ENCODE data around the gene FRMD4A.
"Not testable (repeated sequence)": the region's sequence is repeated elsewhere in the genome, so short reads cannot be mapped to it uniquely, and the experiment has no call there.

The FRMD4A gene

DNA sequence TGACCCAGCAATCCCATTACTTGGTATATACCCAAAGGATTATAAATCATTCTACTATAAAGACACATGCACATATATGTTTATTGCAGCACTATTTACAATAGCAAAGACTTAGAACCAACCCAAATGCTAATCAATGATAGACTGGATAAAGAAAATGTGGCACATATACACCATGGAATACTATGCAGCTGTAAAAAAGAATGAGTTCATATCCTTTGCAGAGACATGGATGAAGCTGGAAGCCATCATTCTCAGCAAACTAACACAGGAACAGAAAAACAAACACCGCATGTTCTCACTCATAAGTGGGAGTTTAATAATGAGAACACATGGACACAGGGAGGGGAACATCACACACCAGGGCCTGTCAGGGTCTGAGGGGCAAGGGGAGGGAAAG is 434.6 kb downstream of the FRMD4A start:
- not testable (repeated sequence) for DNase-seq

DNA sequence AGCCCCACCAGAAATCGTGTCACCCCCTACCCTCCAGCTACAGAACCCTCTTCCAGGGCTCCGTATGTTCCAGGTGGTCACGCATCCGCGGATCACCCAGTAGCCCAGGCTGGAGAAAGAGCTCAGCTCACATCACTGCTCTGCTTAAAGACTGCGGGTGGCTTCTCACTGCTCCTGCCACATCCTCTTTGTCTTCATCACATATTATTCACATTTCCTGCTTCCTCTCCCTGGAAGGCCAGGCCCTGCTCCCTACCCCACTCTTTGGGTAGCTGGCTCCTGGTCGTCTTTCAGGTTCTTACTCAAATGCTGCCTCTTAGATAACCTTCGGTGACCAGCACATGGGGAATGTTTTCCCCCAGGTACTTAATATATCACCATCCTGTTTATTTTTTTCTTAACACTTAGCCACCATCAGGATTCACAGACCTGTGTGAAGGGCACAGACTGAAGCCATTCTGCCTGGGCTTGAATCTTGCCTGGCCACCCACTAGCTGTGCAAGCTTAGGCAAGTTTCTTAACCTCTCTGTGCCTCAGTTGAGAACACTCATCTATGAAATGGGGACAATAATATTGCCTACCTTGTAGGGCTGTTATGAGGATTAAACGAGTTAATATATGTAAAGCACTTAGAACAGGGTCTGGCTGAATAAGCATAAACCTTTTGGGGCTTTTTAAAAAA is 436.2 kb downstream of the FRMD4A start:
- no peak for DNase-seq

DNA sequence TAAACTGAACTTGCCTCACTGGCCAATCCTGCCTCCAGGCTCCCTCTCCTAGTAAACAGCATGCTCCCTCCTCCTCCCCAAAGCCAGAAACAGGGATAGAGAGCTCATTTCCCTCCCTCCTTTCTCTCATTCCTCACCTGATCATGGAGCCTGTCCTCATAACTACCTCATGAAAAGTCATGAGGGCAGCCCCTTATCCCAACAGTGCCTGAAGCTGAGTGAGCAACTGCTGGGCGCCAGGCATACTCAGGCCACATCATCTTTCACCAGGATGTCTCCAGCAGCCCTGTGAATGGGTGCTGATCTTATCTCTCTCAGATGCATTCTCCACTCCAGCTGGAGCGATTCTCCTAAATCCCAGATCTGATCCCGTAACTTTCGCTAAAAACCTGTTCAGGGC is 436.8 kb downstream of the FRMD4A start:
- DNase-seq, result no peak

DNA sequence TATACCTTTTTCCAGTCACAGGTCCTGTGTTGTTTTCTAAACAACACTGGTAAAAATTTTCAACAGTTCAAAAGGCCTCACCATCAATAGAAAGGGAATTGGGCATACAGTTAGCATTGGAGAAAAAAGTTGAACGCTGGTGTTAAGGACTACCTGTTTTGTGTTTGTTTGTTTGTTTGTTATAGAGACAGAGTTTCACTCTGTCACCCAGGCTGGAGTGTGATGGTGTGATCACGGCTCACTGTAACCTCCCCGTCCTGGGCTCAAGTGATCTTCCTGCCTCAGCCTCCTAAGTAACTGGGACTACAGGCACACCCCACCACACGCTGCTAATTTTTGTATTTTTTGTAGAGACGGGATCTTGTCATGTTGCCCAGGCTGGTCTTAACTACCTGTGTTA is 437.9 kb downstream of the FRMD4A start:
- DNase-seq, result no peak

DNA sequence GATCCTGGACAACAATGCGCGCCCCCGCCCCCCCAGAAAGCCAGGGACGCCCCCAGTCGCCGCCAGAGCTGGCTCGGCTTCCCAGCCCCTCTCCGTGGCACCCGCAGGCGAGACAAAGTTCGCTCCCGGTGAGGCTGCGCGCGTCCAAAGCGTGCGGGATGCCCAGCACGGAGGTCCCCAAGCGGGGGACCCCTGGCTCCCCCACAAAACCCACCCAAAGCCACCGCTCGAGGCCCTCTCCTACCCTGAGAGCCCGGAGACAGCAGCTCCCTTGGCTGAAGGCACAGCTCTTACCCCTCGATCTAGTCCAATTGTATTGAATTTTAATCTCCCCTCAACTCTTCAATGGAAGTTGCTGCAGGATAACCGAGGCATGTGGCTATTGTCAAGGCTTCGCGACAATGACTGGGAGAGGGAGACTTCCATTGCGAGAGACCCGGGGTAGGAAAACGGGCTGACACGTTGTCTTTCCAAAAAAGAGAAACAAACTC is 438.7 kb downstream of the FRMD4A start:
- no peak for DNase-seq

DNA sequence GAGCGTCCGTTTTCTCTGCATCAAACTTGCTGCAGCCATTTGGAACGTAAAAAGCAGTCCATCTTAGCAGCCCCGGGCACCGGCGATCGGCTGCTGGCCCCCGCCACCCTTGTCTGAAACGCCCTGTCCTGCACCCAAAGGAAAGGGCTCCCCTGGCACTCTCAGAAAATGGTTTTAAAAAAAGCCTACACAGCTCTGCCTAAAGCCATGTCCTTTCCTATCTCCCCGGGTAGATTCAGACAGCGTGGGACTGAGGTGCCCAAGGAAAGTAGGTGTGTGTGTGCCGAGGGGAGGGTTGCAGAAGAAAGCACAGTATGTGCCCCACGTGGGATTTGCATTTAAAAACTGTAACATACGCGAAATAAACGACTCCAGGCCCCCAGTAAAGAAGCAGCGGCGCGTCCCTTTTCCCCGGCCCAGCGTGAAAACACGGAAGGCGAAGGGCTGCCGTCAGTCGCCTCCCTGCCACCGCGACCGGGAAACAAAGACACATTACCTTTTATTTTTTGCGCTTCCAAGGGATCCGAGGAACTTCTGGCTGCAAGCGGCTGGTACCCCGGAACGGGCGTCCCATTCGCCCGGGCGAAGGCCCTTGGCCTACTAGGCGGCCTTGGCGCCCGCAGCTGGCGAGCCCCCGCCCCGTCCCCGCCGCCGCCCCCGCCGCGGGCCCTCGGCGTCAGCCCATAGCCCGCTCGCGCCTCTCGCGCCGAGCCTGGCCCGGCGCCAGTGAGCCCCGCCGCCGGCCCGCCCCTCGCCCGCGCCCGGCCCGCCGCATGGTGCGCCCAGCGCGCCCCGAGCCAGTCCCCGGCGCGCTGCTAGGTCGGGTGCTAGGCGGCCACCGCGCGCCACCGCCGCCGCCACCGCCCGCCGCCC is 439.4 kb downstream of the FRMD4A start:
- DNase-seq, result no peak

DNA sequence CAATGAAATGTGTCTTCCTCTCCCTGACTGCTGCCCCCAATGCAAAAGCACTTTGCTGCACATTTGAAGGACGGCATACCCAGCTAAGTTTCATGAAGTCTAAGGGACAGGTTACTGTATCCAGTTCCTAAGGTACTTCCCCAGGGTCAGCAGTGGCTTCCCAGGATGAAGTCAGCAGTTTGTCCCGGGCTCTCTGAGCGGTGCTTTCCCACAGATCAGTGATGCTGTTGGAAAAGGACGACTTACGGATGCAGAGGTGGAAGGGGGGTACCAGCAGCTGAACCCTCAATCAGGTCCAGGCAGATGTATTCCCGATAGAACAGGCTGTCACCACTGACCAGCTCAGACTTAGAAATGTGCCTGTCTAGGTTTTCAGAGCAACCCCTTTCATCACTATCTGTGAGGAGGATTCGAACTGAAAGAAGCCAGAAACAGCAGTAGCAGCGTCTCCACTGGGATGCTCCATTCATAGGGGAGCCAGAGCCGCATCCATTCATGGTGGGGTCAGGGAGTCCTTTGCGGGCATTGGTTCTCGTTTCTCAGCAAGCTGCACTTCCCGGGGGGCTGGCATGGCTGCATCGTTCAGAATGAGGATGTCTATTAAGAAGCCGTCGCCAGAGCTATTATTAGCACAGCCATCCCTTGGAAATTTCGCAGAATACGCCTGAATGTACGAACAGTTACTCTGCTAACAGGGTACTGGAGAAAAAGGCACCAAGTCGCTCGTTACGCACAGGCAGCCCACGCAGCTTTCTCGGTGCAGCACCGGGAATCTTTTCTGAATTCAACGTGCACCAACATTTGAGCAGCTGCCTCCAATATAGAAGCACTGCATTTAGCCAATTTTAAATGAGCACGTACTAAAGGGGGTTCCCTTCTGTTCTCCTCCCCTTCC is 440.2 kb downstream of the FRMD4A start:
- DNase-seq, result no peak

DNA sequence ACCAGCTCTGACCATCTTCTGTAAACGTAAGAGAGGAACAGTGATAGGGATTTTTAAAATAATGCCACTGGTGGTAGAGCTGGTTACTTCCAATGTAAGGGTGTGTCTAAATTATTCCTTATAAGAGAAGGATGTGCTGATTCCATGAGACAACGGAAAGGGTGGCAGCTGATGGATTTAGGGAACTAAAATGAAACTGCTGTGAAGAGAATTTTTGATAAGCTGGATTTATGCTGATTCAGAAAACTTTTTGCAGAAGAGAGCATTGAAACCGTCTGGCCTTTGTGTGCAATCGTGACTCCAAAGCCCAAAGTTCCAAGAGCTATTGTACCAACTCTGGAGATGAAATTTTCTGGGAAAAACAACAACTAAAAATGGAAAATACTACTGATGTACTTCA is 443.0 kb downstream of the FRMD4A start:
- DNase-seq, result no peak

DNA sequence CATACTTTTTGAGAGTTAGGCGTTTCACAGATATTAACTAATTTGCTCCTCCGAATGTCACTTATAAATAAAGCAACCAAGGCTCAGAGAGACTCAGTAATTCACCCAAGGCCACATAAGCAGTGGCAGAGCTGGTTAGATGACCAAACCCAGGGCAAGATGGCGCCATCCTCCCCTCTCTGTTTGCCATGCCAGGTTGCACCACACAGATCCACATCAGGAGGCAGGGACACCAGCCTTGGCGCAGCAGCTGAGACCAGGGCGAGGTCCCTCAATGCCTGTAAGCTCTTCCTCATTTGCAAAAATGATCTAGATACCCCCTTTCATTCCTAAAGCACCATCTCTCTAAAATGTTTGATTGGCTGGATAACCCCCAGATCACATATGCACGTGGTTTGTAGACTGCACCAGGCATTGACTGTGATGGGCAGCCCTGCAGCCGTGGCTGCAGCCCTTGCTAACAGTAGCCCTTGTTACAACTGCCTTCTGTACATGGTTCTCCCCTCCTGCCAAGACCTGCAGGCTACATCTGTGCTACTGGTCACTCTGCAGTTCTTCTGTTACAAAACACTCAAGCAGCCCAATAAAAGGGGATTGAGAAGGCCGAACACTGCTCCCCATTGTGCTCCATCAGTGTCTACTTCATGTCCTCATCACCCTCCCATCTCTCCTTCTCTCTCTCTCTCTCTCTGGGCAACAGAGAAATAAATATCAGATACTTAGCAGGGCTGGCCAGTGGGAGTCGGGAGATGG is 445.3 kb downstream of the FRMD4A start:
- no peak for DNase-seq

DNA sequence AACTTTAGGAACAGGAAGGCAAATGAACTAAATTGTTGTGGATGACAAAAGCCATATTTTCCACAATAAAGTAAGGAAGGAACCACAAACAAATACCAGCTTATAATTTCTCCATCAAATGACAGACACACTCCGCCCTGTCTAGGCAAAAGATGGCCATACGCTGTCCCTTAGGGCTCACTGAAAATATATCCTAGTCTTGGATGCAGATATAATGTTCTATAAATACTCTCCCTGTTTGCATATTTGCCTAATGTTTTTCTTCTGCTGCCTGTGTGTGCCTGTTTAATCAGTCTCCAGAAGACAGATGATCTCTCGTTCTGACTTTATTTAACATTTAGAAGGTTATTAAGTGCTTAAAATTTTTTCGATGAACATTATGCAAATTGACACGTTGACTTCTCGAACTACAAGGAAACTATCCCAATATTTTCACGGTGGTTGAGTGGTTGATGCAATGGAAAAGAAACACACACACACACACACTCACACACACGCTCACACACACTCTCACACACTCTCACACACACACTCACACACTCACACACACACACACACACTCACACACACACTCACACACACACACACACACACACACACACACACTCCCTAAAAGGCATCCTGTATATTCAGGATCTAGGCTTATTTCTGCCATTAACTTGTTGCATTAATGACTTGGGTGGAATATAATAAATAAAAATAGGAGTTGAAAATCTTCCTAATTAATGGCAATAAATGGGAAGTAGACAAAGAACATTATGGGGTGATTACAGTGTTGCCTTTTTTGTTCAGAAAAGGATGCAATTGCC is 446.9 kb downstream of the FRMD4A start:
- DNase-seq, result no peak

DNA sequence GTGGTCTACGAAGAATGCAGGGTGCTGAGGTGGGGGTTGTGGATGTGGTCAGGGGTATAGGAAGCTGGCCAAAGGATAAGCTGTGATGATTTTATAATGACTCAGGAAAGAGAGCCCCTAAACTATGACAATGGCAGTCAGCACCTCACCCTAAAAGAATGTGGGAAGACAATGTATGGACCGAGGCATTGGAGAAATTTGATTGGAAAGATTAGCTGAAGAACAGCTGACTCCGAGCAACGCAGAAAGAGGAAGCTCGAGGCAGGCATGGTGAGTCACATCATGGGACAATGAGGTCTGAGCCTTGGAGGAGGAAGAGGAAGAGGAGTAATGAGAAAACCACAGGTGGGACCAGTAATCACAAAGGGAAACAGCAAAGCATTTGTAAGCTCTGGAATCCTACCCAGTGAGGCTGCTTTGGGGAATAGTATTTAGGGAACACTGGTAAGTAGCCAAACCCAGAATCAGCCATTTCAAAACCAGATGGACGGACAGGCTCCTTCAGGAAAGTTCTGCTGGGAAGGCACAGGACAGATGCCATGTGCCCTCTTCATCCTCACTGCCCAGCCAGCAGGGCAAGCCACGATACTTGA is 448.5 kb downstream of the FRMD4A start:
- peak; percentile 10 for DNase-seq

DNA sequence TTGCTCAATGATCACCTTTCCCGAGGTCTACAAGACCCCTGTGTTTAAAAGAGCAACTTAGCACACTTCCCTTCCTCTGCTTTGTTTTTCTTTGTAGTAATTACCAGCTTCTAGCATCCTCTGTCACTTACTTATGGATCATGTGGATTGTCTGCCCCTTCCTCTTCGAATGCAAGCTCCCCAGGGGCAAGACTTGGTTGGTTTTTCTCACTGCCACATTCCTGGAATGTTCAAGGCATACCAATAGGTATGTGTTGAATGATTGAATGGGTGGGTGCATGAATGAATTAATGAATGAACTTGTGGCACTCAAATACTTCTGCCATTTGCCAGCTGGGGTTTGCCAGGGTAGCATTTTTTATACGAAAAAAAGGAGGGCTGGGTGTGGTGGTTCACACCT is 450.0 kb downstream of the FRMD4A start:
- no peak for DNase-seq

DNA sequence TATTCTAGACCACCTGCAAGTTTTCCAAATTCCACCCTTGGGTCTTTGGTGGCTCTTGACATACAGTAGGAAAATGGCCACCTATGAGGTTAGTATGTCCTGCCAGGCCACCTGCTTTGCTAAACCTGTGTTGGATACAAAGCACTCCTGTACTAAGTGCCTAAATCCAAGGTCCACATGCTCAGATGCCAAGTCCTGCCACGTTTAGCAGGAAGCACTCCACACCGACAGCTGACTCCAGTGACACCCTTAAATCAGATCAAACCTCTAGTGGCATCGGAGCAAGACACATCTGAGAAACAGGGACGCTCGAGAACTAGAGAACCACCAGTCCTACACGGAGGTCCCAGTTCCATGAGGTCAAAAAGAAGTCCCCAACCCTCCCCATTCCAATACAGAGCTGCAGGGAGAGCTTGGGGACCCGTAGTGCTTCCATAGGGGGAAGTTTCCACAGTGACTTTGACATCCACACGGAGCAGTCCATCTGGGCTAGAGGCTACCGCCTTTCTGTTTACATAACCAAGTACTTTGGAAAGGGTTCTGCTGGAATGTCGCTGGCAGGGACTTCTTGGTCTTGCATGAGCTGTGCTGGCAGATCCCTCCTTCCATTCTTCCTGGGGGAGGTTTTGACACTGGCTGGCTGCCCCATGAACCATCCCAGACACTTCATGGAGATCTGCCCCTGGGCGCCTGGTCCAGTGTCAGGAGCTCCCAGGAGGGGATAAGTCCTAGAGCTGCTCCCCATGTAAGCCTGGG is 453.4 kb downstream of the FRMD4A start:
- DNase-seq, result no peak

DNA sequence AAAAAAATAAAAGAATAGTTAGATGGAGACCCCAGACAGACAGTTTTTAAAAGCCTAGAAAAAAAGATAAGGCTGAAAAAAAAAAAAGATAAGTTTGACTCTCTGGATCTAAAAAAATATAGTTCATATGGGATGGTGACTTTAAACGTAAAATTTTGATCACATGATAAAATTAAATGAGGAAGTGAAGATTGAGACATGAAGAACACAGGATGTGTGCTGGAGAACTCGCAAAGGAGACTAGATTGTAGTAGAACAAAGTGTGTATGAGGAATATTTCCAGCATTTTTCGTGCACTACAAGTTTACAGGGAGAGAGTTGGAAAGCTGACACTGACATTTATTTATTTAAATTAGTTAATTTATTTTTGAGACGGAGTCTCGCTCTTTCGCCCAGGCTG is 457.5 kb downstream of the FRMD4A start:
- DNase-seq, result no peak

DNA sequence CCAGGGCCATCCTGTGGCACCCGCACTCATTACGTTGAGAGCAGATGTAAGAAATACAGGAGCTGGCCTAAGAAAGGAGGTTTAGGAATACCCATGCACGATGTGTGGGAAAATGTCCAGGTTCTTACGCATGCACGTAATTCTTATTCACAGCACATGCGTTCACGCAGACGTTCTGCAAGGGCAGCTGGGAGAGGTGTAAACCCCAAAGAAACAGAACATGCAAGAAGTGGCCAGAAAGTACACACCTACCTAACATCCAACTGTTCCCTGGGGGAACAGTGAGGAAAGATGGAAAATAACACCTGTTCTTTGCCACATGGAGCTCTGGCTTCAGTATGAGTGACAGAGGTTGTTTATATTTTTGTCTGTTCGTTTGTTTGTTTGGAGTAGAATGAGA is 458.3 kb downstream of the FRMD4A start:
- DNase-seq, result no peak

DNA sequence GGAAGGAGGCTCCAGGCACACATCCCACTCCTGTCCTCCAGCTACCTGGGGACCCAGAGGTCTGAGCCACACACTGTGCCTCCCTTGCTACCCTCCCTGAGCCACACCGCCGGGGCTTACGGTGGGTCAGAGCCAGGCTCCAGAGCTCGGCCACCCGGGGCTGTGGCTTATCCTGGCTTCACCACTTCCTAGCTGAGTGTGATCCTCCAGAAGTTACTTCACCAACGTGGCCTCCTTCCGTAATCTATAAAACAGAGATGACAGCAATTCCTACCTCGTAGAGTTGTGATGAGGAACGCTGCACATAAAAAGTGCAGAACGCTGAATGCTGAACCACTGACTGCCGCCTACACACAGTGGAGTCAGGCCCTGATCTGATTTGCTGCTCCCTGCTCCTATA is 458.9 kb downstream of the FRMD4A start:
- DNase-seq, result no peak

DNA sequence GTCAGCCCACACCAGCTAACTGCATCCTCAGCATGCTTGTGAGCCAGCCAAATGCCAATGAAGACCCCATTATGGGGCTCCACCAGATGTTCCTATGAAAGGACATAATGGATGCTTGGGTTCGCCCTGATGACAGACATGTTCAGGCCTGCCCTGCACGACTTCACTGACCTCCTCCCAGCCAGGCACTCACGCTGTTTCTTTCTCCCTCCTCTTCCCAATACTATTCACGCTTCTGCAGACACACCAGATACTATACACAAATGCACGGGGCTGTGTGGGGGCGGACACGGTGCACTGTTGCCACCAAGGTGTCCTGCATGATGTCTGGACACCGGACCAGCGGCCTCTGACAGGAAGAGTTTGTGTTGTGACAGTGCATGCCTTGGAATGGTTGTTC is 459.7 kb downstream of the FRMD4A start:
- no peak for DNase-seq

DNA sequence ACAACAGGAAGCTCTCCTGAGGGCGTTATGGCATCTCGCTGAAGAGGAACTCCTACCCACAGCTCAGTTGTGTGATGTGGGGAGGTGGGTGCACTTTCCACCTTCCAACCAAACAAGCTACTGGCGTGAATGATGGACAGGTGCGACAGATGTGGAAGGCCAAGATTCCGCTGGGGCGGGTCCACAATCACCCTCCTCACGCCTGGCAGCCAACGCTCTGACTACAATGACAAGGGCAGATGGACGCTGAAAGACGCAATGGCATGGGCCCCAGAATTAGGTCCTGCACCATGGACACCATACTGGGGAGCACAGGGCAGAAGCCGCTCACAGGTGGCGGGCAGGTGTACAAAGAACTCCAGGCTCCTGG is 461.4 kb downstream of the FRMD4A start:
- DNase-seq, result no peak

DNA sequence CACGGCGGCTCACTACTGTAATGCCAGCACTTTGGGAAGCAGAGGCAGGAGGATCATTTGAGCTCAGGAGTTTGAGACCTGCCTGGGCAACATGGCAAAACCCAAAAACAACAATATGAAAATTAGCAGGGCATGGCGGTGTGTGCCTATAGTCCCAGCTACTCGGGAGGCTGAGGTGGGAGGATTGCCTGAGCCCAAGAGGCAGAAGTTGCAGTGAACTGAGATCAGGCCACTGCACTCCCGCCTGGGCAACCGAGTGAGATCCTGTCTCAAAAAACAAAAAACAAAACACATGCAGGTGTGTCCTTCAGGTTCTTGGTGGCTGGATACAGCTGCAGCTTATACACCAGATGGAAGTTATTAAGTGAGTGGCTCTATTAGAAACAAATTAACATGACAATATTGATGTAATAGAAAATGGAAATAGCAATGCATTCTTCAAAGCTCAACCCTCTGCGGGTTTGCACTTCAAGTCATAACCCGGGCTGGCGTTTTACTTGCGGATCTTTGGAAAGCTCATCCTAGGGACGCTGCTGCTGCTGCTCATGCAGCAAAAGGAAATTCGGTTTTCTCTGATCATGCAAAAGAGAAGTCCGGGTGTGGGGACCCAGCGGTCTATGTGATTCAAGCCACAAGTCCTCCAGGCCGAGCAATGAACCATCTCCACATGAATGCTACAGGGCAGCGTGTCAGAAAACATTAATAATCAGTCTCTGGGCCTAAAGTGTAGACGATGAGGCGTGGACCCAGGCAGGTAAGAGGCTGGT is 462.0 kb downstream of the FRMD4A start:
- DNase-seq, result no peak

DNA sequence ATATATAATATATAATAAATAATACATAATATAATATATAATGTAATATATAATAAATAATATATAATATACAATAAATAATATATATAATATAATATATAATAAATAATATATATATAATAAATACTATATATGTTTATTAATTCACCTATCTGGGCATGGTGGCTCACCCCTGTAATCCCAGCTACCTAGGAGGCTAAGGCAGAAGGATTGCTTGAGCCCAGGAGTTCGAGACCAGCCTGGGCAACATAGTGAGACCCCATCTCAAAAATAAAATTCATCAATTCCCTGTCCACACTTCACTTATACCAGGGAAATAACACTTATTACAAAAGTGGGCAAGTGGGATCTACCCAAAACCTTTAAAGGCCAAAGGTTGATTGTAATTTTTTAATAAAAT is 462.9 kb downstream of the FRMD4A start:
- no peak for DNase-seq
